GM19043 (cell line): ENCODE results near the gene COL1A1.

Source experiments
- ATAC-seq: cut with Tn5 transposase; IDR thresholded peaks from one replicate; pipeline ENCODE4 v1.9.1; 2021; ENCODE audit warnings: low read depth; ENCODE audit not compliant: unreplicated experiment

The COL1A1 gene

GRCh38 chr17:50214976-50215760 lies 13.7 kb upstream of the COL1A1 start:
- no peak for ATAC-seq

- ATAC-seq: peak; percentile 66
These were observed 11.9 kb upstream of the COL1A1 start for GRCh38 chr17:50213026-50214022.

- ATAC-seq: no peak
These were observed 10.9 kb upstream of the COL1A1 start for GRCh38 chr17:50212121-50212843.

- no peak for ATAC-seq
These were observed 10.1 kb upstream of the COL1A1 start for GRCh38 chr17:50211249-50212120.

GRCh38 chr17:50210240-50211225 lies 9.1 kb upstream of the COL1A1 start:
- ATAC-seq: no peak

- no peak for ATAC-seq
These were observed 8.2 kb upstream of the COL1A1 start for GRCh38 chr17:50209472-50210239.

- ATAC-seq: no peak
These were observed 7.7 kb upstream of the COL1A1 start for GRCh38 chr17:50209133-50209471.

- no peak for ATAC-seq
These were observed 7.2 kb upstream of the COL1A1 start for GRCh38 chr17:50208611-50209061.

- ATAC-seq: no peak
These were observed 6.5 kb upstream of the COL1A1 start for GRCh38 chr17:50207792-50208567.

- no peak for ATAC-seq
These were observed 5.9 kb upstream of the COL1A1 start for GRCh38 chr17:50207315-50207714.

- ATAC-seq: no peak
These were observed 5.3 kb upstream of the COL1A1 start for GRCh38 chr17:50206604-50207293.

GRCh38 chr17:50205963-50206505 lies 4.6 kb upstream of the COL1A1 start:
- ATAC-seq: no peak

- no peak for ATAC-seq
These were observed 3.9 kb upstream of the COL1A1 start for GRCh38 chr17:50205111-50205962.

- no peak for ATAC-seq
These were observed 3.0 kb upstream of the COL1A1 start for GRCh38 chr17:50204431-50204830.

GRCh38 chr17:50203604-50204345 lies 2.3 kb upstream of the COL1A1 start:
- no peak for ATAC-seq
